AG09309 (cell line): Measurements from ENCODE around the gene AIP.

Experiments
- DNase-seq: peaks from one replicate; pipeline ENCODE4 v3.0.0-alpha.2; 2010; ENCODE audit warnings: low read depth
- H3K4me3 ChIP-seq: 2 replicates; pipeline ENCODE4 v1.5.1; 2011; ENCODE audit warnings: mild to moderate bottlenecking, low read depth, low read length, moderate library complexity; ENCODE audit not compliant: control insufficient read depth
- TF ChIP-seq, protein P1 (sequence below): IDR thresholded peaks from 2 replicates; pipeline ENCODE4 v1.5.1; 2011; ENCODE audit warnings: mild to moderate bottlenecking, low read depth, low read length, inconsistent platforms; ENCODE audit not compliant: insufficient read depth, control insufficient read depth; ENCODE audit errors: missing control alignments

Gene AIP

DNA sequence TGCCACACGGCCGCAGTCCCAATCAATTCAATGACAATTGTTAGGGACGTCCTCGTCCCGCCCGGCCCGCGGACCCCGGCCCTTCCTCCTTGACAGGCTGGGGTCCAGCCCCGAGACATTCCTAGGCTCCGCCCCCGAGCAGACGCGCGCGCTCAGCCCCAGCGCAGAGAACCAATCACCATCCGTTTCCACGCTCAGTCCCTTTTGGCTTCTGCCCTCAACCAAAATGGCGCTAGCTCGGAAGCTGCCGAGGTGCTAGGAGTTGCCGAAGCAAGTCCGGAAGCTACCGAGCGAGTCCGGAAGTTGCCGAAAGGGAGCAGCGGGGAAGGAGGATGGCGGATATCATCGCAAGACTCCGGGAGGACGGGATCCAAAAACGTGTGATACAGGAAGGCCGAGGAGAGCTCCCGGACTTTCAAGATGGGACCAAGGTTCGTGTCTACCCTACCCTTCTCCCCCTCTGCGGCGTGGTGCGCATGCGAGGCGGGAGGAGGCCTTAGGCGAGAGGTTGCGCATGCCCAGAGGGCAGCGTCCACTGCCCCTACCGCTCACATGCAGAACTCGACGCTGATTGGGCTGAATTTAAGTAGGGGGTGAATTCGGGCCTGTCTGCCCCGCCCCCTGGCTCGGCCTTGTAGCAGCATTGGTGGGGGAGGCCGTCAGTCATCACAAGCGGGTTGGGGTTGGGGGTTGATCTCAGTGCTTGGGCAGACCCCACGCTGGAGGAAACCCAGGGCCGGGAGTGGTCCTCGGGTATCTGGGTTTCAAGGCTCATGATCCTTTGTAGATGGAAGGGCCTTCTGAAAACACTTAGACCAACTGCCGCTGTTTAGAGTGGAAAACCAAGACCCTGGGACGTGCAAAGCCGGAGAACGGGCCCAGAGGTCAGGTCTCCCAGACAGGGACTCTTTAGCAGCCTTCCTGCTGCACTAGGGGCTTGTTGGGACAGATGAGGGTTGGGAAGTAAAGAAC lies at the start of gene AIP:
AIP (plus strand) TSS at position 200 of the 972 bp plus-strand sequence; CDS start at position 333, 133 bp downstream.
- H3K4me3 ChIP-seq, result peak within 1 kb of the TSS; percentile 66
- TF ChIP-seq, protein P1, sequence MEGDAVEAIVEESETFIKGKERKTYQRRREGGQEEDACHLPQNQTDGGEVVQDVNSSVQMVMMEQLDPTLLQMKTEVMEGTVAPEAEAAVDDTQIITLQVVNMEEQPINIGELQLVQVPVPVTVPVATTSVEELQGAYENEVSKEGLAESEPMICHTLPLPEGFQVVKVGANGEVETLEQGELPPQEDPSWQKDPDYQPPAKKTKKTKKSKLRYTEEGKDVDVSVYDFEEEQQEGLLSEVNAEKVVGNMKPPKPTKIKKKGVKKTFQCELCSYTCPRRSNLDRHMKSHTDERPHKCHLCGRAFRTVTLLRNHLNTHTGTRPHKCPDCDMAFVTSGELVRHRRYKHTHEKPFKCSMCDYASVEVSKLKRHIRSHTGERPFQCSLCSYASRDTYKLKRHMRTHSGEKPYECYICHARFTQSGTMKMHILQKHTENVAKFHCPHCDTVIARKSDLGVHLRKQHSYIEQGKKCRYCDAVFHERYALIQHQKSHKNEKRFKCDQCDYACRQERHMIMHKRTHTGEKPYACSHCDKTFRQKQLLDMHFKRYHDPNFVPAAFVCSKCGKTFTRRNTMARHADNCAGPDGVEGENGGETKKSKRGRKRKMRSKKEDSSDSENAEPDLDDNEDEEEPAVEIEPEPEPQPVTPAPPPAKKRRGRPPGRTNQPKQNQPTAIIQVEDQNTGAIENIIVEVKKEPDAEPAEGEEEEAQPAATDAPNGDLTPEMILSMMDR, result peak; percentile 8
- peak; percentile 87 for DNase-seq

DNA sequence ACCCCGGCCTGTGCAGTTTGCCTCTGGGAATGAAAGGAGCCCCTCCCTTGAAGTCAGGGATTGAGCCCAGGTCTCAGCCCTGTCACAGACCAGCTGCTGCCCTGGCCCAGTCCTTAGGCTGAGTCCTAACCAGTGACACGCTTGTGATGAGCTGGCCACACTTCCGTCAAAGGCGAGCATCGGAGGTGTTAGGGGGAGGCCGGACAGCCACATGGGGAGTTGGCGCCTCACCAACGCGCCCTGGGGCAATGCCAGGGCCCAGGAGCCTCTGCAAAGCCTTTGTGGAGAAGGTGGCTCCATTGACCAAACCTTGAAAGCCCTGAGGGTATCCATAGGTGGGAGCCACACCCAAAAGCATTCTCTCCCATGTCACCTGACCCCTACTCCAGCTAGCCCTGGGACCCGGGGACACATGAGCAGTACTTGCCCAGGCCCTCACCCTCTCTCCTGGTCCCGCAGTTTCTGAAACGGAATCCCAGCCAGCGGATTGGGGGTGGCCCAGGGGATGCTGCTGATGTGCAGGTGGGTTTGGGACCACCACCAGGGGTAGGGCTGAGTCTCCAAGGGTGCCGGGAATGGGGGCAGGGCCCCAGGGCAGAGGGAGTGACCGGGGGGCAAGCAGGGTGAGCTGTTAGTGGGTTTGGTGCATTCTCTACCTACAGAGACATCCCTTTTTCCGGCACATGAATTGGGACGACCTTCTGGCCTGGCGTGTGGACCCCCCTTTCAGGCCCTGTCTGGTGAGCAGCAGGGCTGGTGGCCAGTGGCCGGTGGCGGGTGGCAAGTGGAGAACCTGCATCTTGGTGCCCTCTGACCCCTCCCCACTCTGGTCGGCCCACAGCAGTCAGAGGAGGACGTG lies 49.1 kb upstream of the AIP start:
- no peak for DNase-seq
- TF ChIP-seq, protein P1, result no peak
- no peak overlapping the region for H3K4me3 ChIP-seq

DNA sequence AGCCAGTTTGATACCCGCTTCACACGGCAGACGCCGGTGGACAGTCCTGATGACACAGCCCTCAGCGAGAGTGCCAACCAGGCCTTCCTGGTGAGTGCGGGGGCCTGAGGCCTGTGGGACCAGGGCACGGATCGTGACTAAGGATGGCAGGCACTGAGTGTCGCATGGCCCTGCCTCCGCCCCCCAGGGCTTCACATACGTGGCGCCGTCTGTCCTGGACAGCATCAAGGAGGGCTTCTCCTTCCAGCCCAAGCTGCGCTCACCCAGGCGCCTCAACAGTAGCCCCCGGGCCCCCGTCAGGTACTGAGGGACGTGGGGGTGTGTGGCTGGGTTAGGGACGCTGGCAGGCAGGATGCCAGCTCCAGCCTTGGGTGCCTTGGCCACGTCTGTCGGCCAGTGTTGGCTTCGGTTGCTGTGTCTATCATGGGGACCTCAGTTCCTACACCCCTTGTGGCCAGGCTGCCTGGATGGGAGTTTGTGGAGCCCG lies 48.4 kb upstream of the AIP start:
- H3K4me3 ChIP-seq, result no peak overlapping the region

DNA sequence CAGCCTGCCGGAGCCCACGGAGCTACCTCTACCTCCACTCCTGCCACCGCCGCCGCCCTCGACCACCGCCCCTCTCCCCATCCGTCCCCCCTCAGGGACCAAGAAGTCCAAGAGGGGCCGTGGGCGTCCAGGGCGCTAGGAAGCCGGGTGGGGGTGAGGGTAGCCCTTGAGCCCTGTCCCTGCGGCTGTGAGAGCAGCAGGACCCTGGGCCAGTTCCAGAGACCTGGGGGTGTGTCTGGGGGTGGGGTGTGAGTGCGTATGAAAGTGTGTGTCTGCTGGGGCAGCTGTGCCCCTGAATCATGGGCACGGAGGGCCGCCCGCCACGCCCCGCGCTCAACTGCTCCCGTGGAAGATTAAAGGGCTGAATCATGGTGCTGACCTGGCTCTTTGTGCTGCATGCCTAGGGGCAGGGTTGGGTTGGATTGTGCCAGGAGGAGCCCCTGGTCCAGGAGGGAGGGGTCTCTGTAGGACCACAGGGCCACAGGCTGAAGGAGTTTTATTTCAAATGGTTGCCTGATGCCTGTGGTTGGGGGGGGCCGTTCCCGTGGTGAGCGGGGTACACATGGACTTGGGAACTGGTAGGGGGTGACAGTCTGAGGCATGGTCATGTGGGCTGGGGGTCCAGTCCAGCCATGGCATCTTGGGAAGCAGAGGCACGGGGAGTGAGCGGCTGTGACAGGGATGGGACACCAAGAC lies 47.6 kb upstream of the AIP start:
- no peak for DNase-seq
- TF ChIP-seq, protein P1, result no peak
- H3K4me3 ChIP-seq, result no peak overlapping the region

More for the DNA sequence above, 48.4 kb upstream of the AIP start:
- TF ChIP-seq, protein P1, result no peak
- no peak for DNase-seq

DNA sequence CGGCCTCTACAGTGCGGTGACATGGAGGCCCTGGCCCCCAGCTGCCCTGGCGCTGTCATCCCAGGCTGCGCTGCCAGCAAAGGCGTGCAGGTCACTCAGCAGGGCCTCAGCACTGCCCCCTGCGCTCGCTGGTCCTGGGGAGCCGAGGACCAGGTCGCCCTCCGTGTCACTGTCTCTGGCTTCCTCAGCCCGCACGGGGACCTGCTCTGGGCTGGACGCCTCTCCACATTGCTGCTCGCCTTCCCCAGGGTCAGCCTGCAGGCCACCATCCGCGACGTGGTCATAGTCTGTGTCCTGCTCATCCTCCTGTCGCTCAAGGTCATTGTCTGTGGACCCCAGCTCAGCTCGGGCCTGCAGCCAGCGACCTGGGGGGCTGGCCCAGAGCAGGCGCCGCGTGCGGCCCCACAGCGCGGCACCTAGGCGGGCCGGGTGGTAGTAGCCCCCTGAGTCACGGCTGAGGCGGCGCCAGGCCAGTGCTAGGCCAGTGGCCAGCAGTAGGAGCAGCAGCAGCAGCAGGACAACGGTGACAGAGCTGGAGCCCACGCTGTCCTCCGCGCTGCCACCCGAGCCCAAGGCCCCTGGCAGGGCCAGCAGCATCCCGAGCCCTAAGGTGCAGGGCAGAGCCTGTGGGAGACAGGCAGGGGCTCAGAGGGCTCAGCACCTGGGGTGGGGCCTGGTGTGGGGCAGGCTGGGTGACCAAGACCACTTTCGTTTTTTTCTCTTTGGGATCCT lies 46.9 kb upstream of the AIP start:
- TF ChIP-seq, protein P1, result no peak
- H3K4me3 ChIP-seq, result no peak overlapping the region
- no peak for DNase-seq
